SIG-M5 (cell line): ENCODE measurements around the gene RRM1.
"Not testable (repeated sequence)": the region's sequence is repeated elsewhere in the genome, so short reads cannot be mapped to it uniquely, and the experiment has no call there.

Experiments used
- DNase-seq: peaks from one replicate; lab custom pipeline; 2025; lab: John Stamatoyannopoulos, UW

Gene RRM1

GRCh38 chr11:4083198-4083597 is 11.4 kb upstream of the RRM1 start:
- DNase-seq: no peak

DNA sequence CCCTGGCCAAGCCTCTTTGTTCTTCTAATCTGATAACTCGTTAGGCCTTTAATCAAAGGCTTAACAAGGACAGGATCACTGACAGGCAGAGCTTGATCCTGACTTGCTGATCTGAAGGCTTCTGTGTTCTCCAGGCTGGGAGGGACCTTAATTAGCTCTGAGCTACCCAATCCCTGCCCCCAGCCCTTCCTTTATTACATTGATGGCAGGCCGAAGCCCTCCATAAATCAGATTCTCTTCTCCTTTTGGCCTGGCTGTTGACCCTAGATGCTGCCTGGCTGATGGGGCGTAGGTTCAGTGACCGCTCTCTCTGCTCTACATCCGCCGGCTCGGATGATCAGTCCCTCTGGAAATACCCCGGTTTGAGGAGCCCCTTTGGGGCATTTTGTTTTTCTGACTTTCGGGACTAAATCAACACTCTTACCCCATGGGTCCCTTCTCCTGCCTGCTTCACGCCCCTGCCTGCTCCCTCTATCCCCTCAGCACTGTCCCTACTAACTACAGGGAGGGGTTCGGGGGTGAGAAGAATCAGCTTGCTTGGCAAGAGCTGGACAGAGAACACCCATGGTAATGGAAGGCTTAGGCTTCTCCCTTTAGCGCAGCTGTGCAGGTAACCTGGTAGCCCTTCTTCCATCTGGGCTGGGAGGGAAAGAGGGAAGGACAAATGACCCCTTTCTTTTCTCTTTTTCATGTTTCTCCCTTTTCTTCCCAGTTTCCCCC is 10.0 kb upstream of the RRM1 start:
- no peak for DNase-seq

- DNase-seq: no peak
These were observed 9.0 kb upstream of the RRM1 start for GRCh38 chr11:4085575-4085974.

DNA sequence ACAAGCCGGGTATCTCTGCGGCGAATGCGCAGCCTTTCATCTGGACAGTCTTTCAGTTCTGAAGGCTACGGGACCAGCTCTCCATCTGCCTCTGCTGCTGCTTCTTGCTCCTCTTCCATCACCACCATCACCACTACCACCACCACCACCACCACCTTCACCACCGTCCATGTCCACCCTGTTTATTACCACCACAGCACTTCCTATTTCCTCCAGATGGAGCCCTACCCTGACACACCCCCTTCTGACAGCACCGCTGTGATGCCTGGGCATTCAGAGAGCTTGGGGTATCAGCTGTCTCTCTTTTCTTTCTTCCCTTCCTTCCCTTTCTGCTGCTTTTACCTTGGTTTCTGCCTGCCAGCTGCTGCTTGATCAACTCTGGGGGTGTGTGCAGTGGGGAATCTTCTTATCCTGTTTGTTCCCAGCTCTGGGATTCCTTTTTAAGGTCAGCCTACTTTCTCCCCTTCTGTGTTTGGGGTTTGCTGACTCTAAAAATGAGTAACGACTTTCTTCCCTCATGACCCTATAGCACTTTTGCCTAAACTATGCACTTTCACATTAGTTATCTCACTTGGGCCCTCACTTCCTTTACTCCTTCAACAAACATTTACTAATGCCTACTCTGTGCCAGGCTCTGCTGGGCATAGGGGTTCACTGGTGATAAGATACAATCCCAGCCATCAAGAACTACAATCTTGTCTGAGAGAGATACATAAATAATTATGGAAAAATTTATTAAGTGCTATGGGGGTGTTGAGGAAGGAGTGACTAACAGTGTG is 7.8 kb upstream of the RRM1 start:
- no peak for DNase-seq

DNA sequence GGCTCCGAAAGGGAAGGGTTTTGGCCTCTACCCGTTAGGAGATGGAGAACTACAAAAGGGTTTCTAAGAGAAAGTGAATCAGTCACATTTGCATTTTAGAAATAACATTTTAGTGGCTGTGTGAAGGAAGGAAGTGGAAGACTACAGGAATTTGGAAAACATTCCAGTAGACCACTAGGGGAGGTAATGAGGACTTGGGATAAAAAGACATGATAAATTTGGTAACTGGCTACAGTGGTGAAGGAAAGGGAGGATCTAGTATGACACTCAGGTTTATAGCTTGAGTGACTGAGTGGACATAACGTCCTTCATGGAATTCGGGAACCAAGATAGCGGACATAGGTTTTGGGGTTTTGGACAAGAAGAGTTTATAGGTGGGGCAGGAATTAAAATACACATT is 7.0 kb upstream of the RRM1 start:
- DNase-seq: no peak

DNA sequence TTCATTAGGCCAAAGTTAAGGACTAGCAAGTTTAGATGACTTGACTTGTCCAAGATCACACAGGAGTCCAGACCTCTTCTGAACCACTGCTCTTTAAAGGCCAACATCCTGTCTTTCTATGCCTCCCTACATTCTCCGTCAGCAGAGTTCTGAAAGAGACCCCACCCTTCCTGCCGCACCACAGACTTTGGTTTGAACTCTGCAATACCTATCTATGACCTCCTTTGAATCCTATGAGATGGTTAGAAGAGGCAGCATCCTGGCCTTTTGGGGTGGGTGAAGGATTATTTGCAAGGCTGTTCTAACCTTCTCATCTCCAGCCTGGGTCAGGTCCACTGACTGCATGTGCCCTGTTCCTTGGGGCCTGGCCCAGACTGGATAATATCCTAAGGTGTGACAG is 4.3 kb upstream of the RRM1 start:
- DNase-seq: no peak

DNA sequence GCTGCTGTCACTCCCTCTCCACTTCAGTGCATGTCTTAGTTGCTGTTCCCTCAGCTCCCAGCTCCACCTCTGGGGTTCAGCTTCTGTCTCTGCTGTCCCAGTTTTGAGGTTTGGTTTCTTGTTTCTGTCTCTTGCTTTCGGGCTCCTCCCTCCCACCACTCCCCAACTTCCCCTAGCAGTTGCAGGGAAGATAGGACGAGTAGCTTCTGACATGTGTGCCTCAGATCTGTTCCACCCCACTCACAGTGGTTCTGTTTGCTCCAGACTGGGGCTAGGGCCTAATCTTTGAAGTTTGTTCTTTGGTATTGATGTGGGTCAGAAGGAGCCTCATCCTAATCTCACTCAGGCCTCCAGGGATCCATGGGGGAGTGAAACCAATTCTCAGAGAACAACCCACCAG is 2.6 kb upstream of the RRM1 start:
- no peak for DNase-seq

DNA sequence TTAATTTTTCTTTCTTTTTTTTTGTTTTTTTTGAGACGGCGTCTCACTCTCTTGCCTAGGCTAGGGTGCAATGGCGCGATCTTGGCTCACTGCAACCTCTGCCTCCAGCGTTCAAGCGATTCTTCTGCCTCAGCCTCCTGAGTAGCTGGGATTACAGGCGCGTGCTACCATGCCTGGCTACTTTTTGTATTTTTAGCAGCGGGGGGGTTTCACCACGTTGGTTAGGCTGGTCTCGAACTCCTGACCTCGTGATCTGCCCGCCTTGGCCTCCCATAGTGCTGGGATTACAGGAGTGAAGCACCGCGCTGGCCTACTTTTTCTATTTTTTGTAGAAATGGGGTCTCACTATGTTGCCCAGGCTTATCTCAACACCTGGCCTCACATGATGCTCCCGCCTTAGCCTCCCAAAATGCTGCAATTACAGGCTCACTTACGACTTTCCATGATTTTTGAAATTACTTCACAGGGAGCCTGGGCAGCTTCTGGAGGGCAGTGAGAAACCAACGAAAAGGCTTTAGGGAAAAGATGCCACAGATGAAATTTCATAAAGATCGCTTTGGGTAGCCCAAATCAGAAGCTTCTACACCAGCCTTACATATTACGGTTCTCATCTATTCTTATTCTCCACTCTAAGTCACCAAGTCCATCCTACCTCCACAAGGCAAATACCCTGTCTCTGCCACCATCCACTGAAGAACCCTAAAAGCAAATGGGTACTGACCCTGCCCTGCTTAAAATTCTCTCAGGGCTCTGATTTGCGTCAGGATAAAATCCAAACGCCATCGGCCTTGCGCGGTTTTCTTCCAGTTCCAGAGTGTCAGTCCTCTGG is 866 bp upstream of the RRM1 start:
- no peak for DNase-seq

DNA sequence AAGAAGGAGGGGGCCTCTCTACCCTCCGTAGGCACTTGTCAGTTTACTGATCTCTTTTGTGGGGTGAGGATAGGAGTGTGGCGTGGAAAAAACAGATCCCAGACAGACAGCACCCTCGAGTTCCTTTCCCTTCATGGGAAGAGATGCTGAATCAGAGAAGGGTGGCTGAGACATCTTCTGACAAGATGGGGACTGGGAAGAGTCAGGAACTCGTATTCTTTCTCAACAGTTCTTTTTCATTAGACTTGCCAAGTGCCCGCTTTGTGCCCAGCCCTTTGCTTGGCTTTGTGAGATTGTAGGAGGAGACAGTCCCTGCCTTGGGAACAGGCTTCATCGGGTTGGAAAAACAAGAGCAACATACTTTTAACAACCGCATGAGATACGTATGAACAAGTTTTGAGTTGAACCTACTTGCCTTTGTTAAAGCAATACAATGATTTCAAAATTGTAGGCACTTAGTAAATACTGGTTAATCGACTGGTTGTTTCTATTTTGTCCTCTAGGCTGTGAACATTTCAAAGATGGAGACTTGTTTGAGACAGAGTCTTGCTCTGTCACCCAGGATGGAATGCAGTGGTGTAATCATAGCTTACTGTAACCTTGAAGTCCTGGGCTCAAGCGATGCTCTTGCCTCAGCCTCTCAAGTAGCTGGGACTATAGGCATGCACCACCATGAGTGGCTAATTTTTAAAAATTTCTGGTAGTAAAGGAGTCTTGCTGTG is 1.1 kb downstream of the RRM1 start:
- DNase-seq: peak; percentile 17

DNA sequence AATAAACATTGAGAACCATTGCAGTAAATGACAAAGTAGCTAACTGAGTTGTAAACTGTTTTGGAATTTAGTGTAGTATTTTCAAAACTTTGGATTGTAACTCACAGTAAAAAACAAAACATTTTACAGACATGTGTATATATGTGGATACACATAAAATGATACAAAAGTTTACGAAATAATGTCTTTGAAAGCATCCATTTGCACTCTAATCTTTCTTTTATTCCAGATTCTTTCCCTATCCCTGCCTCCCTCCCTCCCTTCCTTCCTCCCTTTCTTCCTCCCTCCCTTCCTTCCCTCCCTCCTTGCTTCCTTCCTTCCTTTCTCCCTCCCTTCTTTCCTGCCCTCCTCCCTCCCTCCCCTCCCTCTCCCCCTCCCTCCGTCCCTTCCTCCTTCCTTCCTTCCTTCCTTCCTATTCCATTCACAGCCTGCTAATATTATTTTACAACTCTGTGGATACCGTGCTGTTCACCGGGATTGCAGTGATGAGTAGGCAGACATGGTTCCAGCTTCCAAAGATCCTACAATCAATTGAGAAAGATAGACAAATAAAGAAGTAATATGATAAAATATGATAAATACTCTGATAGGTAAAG is 3.5 kb downstream of the RRM1 start:
- no peak for DNase-seq

- no peak for DNase-seq
These were observed 8.1 kb downstream of the RRM1 start for GRCh38 chr11:4102711-4103110.

DNA sequence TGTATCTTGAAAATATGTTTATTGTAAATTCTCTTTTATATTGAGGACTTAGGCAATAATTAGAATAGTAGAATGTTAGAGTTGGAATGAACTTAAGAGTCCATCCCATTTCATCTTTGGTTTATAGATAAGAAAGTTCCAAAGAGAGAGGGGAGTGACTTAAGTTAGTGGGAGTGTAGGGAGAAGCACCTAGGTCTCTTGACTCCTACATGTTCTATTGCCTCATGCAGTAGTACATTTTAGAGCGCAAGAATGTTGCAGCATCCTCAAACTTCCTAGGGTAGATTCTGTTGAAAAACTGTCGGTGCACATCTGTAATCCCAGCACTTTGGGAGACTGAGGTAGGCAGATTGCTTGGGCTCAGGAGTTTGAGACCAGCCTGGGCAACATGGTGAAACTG is 8.7 kb downstream of the RRM1 start:
- DNase-seq: no peak

DNA sequence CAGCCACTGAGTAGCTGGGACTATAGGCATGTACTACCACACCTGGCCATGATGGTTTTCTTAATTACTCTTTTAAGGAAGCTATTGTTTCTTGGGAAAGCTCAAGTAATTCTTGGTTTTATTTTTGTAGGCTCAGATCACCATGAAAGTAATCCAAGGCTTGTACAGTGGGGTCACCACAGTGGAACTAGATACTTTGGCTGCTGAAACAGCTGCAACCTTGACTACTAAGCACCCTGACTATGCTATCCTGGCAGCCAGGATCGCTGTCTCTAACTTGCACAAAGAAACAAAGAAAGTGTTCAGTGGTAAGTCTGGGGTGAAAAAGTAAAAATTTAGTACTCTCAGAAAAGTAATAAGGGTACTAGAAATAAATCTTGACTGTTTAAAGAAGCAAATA is 11.3 kb downstream of the RRM1 start:
- no peak for DNase-seq

GRCh38 chr11:4111834-4112233 is 17.2 kb downstream of the RRM1 start:
- no peak for DNase-seq

DNA sequence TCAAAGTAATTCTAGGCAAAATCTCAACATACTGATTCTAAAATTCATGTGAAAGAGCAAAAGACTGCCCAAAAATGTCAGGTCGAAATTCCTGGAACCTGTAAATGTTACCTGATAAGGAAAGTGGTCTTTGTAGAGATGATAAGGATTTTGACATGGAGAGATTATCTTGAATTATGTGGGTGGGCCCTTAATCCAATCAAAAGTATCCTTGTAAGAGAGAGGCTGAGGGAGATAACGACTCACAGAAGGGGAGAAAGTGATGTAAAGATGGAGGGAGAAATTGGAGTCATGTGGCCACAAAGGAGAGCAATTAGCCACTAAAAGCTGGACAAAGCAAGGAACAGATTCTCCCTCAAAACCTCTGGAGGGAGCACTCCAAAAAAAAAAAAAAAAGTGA is 20.5 kb downstream of the RRM1 start:
- no peak for DNase-seq

DNA sequence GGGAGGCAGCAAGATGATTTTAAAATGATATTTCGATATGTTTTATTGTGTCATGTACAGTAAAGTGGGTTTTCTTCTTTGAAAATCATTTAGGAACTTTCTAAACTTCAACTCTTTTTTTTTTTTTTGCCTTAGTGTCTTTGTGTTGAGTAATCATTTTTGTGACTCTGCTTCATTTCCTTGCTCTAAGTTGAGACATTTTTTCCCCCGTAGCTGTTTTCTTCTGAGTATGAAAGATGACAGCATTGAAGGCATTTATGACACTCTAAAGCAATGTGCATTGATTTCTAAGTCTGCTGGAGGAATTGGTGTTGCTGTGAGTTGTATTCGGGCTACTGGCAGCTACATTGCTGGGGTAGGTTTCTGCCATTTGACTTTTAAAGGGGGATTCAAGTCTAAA is 23.5 kb downstream of the RRM1 start:
- no peak for DNase-seq

DNA sequence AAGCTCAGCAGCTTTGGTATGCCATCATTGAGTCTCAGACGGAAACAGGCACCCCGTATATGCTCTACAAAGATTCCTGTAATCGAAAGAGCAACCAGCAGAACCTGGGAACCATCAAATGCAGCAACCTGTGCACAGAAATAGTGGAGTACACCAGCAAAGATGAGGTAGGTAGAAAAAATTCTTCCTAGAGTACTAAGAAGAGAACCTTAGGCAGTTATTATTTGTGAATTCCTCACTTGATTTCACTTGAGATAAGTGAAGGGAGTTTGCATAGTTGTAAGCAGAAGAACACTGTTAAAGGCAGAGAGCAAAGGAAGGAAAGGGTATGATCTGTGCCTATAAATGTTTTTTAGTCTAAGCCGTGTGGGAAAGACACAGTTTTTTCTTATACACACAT is 28.6 kb downstream of the RRM1 start:
- DNase-seq: no peak

DNA sequence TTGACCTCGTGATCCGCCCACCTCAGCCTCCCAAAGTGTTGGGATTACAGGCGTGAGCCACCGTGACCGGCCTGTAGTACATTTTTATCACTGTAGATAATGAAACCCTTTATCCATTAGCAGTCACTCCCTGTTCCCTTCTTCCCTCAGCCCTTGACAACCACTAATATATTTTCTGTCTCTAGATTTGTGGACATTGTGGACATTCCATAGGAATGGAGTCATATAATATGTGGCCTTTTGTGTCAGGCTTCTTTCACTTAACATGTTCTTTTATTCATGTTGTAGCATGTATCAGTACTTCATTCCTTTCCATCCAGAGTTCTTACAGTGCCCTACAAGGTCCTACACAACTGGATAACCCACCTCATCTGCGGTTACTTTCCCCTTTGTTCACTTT is 30.5 kb downstream of the RRM1 start:
- no peak for DNase-seq

- DNase-seq: no peak
These were observed 32.8 kb downstream of the RRM1 start for GRCh38 chr11:4127357-4127756.

GRCh38 chr11:4130219-4130618 is 35.6 kb downstream of the RRM1 start:
- not testable (repeated sequence) for DNase-seq

DNA sequence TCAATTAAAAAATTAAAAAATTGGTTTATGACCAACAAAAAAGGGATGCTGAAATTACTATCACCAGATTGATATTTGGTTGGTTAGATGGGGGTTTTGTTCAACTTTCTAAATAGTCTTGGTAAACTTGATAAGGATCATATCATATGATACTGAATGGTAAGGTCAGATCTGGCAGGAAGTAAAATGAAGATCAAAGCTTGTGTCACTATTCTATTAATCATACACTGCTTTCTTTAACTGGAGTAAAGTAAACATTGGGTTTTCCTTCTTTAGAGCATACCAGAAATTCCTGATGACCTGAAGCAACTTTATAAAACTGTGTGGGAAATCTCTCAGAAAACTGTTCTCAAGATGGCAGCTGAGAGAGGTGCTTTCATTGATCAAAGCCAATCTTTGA is 40.2 kb downstream of the RRM1 start:
- DNase-seq: no peak

DNA sequence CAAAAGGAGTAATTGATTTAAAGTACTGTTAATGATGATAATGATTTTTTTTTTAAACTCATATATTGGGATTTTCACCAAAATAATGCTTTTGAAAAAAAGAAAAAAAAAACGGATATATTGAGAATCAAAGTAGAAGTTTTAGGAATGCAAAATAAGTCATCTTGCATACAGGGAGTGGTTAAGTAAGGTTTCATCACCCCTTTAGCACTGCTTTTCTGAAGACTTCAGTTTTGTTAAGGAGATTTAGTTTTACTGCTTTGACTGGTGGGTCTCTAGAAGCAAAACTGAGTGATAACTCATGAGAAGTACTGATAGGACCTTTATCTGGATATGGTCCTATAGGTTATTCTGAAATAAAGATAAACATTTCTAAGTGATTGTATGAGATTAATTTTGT is 43.9 kb downstream of the RRM1 start:
- no peak for DNase-seq
